ENCODE data around the gene CELF5. TPM values are rescaled to one million over a fixed set of nuclear protein-coding genes. Genes with fewer than 3 reads are reported as not detected.

CELF5 gene
- total RNA-seq, 2 experiments from 2014 or later, result 0.20 to 0.56 TPM

- no peak for DNase-seq
- TF ChIP-seq CTCF (IDR thresholded peaks at IDR 0.05), result no peak
- POLR2A ChIA-PET, result no interaction called here
These were observed 30.1 kb downstream of the CELF5 start for GRCh38 chr19:3254520-3254919.

GRCh38 chr19:3257071-3257470, 32.6 kb downstream of the CELF5 start:
- Mint-ChIP-seq H3K27me3 (peaks cover 2% of the 10 kb centered on the region), H3K36me3 (ENCODE audit: low read depth) (no peaks in the 10 kb centered on the region), H3K4me1 (ENCODE audit: low read depth) (no peaks in the 10 kb centered on the region), H3K9me3 (peaks cover 13% of the 10 kb centered on the region), H3K4me3 (no peak overlapping the region), H3K27ac (no peak overlapping the region)
- CTCF ChIA-PET, result interaction anchor here (1.3 kb wide), 1 partner anchor 48 kb away, joined by 5 read pairs; no protein-coding TSS in a partner anchor
- ATAC-seq (no peak), DNase-seq (no peak)
- POLR2A ChIA-PET, result no interaction called here
- TF ChIP-seq CTCF (IDR thresholded peaks at IDR 0.05), result no peak
- intact Hi-C loops (cut with micrococcal nuclease), result no loop called here

More at GRCh38 chr19:3254520-3254919, 30.1 kb downstream of the CELF5 start:
- Mint-ChIP-seq H3K27ac (no peak overlapping the region), H3K36me3 (ENCODE audit: low read depth) (no peaks in the 10 kb centered on the region), H3K27me3 (peaks cover 10% of the 10 kb centered on the region), H3K9me3 (peaks cover 15% of the 10 kb centered on the region), H3K4me3 (no peak overlapping the region), H3K4me1 (ENCODE audit: low read depth) (no peaks in the 10 kb centered on the region)
- intact Hi-C loops (cut with micrococcal nuclease), result no loop called here
- no peak for ATAC-seq
- CTCF ChIA-PET, result no interaction called here

- CTCF ChIA-PET, result no interaction called here
- no peak for TF ChIP-seq CTCF (IDR thresholded peaks at IDR 0.05)
- intact Hi-C loops (cut with micrococcal nuclease), result no loop called here
These were observed 37.9 kb downstream of the CELF5 start for GRCh38 chr19:3262362-3262761.

GRCh38 chr19:3263866-3264265, 39.4 kb downstream of the CELF5 start:
- CTCF ChIA-PET, result no interaction called here
- no peak for TF ChIP-seq CTCF (IDR thresholded peaks at IDR 0.05)
- no peak overlapping the region for H3K4me3 Mint-ChIP-seq
- intact Hi-C loops (cut with micrococcal nuclease), result no loop called here
- H3K4me1 Mint-ChIP-seq (ENCODE audit: low read depth), result no peaks in the 10 kb centered on the region
- no peaks in the 10 kb centered on the region for H3K9me3 Mint-ChIP-seq
- ATAC-seq (no peak), DNase-seq (no peak)
- H3K27ac Mint-ChIP-seq, result no peak overlapping the region
- H3K27me3 Mint-ChIP-seq, result peaks cover 6% of the 10 kb centered on the region
- POLR2A ChIA-PET, result no interaction called here
- H3K36me3 Mint-ChIP-seq (ENCODE audit: low read depth), result no peaks in the 10 kb centered on the region

More at GRCh38 chr19:3262362-3262761, 37.9 kb downstream of the CELF5 start:
- H3K4me3 Mint-ChIP-seq, result no peak overlapping the region
- H3K27ac Mint-ChIP-seq, result no peak overlapping the region
- POLR2A ChIA-PET, result no interaction called here
- peaks cover 2% of the 10 kb centered on the region for H3K27me3 Mint-ChIP-seq
- H3K9me3 Mint-ChIP-seq, result no peaks in the 10 kb centered on the region
- no peaks in the 10 kb centered on the region for H3K36me3 Mint-ChIP-seq (ENCODE audit: low read depth)
- ATAC-seq (no peak), DNase-seq (no peak)
- H3K4me1 Mint-ChIP-seq (ENCODE audit: low read depth), result no peaks in the 10 kb centered on the region

GRCh38 chr19:3265432-3265831, 41.0 kb downstream of the CELF5 start:
- CTCF ChIA-PET, result interaction anchor here (2.0 kb wide), 1 partner anchor 10 kb away, joined by 12 read pairs; no protein-coding TSS in a partner anchor

More at GRCh38 chr19:3265432-3265831, 41.0 kb downstream of the CELF5 start:
- no peaks in the 10 kb centered on the region for H3K36me3 Mint-ChIP-seq (ENCODE audit: low read depth)
- ATAC-seq (no peak), DNase-seq (no peak)
- intact Hi-C loops (cut with micrococcal nuclease), result no loop called here
- H3K27me3 Mint-ChIP-seq, result peaks cover 15% of the 10 kb centered on the region
- no peak for TF ChIP-seq CTCF (IDR thresholded peaks at IDR 0.05)
- H3K4me1 Mint-ChIP-seq (ENCODE audit: low read depth), result no peaks in the 10 kb centered on the region
- H3K4me3 Mint-ChIP-seq, result no peak overlapping the region
- POLR2A ChIA-PET, result no interaction called here
- H3K9me3 Mint-ChIP-seq, result no peaks in the 10 kb centered on the region
- H3K27ac Mint-ChIP-seq, result no peak overlapping the region
